Measurements from ENCODE around the gene SSBP3.
A peak's percentile ranks its signal among the peaks of the same experiment; 100 is the strongest.

Gene SSBP3

DNA sequence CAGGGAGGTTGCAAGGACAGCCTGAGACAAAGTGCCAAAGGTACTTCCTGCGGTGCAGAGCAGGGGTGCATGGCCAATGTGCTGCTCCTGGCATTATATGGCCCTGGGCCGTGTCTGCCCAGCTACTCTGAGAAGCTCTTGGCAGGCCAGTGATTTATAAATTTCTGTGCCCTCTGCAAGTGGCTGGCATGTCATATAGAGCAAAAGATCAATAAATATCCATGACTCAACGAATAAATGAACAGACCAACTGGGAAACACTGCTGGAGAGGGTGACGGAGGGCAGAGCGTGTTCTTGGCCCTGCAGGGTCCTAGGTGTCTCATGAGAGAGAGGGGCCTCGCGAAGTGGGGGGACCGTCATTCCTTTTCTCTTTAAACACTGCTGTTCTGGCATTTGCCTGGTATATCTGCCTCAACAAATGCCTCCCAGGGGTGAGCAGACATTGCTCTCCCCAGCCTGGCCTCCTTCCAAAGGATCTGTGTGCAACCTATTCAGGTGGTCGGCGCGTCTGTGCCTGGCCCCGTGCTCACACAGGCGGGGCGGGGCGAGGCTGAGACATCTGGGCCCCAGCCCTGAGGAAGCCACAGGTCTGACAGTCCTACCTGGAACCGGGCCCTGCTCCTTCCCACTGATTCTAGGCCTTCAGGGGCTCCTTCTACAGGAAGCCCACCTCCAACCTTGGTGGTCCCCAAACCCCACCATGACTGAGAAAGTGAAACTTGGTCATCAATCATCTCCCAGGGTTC is 123.9 kb downstream of the SSBP3 start:
- Histone ChIP-seq H3K4me1 (ENCODE audit: control insufficient read depth, insufficient read depth, low read length) (peaks cover 38% of the 10 kb centered on the region), H3K9me3 (ENCODE audit: control insufficient read depth, insufficient read depth, low read length) (no peaks in the 10 kb centered on the region), H3K4me3 (ENCODE audit: low read depth, low read length) (no peak overlapping the region), H3K27ac (ENCODE audit: low read depth, low read length) (no peak overlapping the region), H3K27me3 (ENCODE audit: control insufficient read depth, insufficient read depth, low read length) (no peaks in the 10 kb centered on the region), H3K9ac (ENCODE audit: low read depth, low read length) (no peak overlapping the region), H3K36me3 (ENCODE audit: control insufficient read depth, insufficient read depth, low read length) (peaks cover 23% of the 10 kb centered on the region)

DNA sequence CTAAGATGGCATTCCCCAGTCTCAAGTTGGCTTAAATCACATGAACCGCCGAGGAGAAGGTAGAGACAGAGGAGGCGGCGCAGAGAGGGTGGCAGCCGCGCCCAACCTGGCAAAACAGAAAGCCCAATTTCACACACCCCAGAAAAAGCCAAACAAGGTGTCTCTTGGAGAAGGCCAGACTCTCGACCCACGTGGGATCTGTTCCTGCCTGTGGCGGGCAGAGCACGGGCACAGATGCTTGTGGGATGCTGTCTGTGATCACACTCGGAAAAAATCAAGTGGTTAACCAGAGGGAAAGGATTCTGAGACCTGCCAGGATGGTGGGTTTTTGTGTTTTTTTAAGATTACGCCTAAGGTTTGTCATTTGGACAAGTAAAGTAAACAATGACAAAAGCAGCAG is 125.5 kb downstream of the SSBP3 start:
- Histone ChIP-seq H3K9me3 (ENCODE audit: control insufficient read depth, insufficient read depth, low read length) (no peaks in the 10 kb centered on the region), H3K4me1 (ENCODE audit: control insufficient read depth, insufficient read depth, low read length) (peaks cover 25% of the 10 kb centered on the region), H3K4me3 (ENCODE audit: low read depth, low read length) (no peak overlapping the region), H3K36me3 (ENCODE audit: control insufficient read depth, insufficient read depth, low read length) (peaks cover 23% of the 10 kb centered on the region), H3K27ac (ENCODE audit: low read depth, low read length) (no peak overlapping the region), H3K9ac (ENCODE audit: low read depth, low read length) (no peak overlapping the region), H3K27me3 (ENCODE audit: control insufficient read depth, insufficient read depth, low read length) (no peaks in the 10 kb centered on the region)

DNA sequence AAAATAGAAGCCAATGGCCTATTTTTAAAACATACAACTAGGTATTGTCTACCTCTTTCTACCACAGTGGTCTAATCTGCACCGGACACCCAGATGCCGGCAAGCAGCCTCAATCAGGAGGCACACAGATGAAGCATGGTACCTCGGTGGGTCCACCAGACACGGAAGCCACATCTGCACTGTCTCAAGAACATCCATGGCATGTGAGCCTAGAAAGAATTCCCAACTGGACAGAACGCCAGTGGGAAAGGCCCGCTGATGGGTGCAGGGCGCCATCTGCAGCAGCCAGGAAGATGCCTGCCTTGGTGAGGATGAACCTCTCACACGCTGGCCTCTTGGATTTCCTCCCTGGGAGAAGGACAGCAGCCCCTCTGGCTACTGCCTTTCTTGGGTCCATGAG is 126.7 kb downstream of the SSBP3 start:
- Histone ChIP-seq H3K27me3 (ENCODE audit: control insufficient read depth, insufficient read depth, low read length) (no peaks in the 10 kb centered on the region), H3K36me3 (ENCODE audit: control insufficient read depth, insufficient read depth, low read length) (peaks cover 23% of the 10 kb centered on the region), H3K27ac (ENCODE audit: low read depth, low read length) (no peak overlapping the region), H3K9me3 (ENCODE audit: control insufficient read depth, insufficient read depth, low read length) (no peaks in the 10 kb centered on the region), H3K4me1 (ENCODE audit: control insufficient read depth, insufficient read depth, low read length) (peaks cover 20% of the 10 kb centered on the region), H3K4me3 (ENCODE audit: low read depth, low read length) (no peak overlapping the region), H3K9ac (ENCODE audit: low read depth, low read length) (no peak overlapping the region)

DNA sequence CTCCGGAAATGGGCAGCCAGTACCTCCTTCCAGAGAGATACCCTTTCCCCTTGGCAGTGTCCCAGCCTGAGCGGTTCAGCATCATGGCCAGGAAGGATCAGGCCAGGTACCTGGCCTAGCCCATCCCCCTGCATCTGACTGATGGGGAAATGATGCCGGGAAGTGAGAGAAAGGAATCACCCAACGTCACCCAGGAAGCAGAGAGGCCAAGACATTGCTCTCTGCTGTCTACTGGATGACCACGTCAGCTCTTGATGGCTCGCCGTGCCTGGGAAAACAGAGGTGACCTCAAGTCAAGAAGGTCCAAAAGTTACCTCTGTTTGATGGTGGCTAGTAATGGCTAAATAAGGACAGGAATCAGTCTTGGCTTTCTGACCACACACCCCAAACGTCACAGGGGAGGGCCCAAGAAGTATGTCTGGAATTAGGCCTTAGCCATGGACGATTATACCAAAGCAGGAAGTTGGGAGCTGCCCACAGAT is 127.2 kb downstream of the SSBP3 start:
- H3K27ac ChIP-seq (ENCODE audit: low read depth, low read length) = no peak overlapping the region
- no peak overlapping the region for H3K9ac ChIP-seq (ENCODE audit: low read depth, low read length)
- no peak overlapping the region for H3K4me3 ChIP-seq (ENCODE audit: low read depth, low read length)
- H3K27me3 ChIP-seq (ENCODE audit: control insufficient read depth, insufficient read depth, low read length) = no peaks in the 10 kb centered on the region
- H3K4me1 ChIP-seq (ENCODE audit: control insufficient read depth, insufficient read depth, low read length) = peaks cover 21% of the 10 kb centered on the region
- no peaks in the 10 kb centered on the region for H3K9me3 ChIP-seq (ENCODE audit: control insufficient read depth, insufficient read depth, low read length)
- peaks cover 23% of the 10 kb centered on the region for H3K36me3 ChIP-seq (ENCODE audit: control insufficient read depth, insufficient read depth, low read length)

DNA sequence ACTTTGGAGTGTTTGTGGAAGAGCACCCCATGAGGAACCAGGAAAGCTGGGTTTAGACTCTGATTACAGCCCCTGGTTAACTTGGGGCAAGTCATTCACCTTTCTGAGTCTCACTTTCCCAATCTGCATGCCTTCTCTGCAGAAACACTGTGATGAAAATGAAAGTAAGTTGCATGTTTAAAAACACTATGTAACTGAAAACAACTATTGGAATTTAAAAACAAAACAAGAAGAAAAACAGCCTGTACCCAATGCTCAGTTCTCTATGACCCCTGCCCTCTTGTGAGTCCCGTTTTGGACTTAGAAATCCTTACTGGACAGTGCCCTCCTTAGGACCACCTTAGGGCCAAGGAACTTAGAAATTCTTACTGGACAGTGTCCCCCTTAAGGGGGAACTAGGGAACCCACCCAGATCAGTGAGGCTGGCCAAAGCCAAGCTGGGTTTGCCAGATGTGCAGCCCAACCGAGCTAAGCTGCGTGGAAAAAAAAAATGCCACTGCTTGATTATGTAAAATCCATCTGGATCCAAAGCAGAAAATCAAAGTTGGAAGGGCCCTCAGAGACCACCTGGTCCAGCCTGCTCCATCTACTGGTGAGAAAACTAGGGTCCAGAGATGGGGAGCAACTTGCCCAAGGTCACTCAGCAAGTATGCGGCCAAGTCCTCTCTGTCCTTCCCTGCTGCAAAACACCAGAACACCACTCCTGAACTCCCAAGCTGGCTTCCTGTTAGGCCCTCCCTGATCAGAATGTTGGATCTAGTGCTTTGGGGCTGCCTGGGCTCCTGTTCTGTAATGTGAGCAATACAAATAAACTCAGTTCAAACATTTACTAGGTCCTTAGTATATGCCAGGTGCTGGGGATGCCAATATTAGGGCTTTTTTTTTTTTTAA is 128.5 kb downstream of the SSBP3 start:
- no peaks in the 10 kb centered on the region for H3K27me3 ChIP-seq (ENCODE audit: control insufficient read depth, insufficient read depth, low read length)
- no peaks in the 10 kb centered on the region for H3K9me3 ChIP-seq (ENCODE audit: control insufficient read depth, insufficient read depth, low read length)
- peaks cover 23% of the 10 kb centered on the region for H3K36me3 ChIP-seq (ENCODE audit: control insufficient read depth, insufficient read depth, low read length)
- no peak overlapping the region for H3K9ac ChIP-seq (ENCODE audit: low read depth, low read length)
- H3K4me1 ChIP-seq (ENCODE audit: control insufficient read depth, insufficient read depth, low read length) = peaks cover 25% of the 10 kb centered on the region
- H3K27ac ChIP-seq (ENCODE audit: low read depth, low read length) = no peak overlapping the region
- H3K4me3 ChIP-seq (ENCODE audit: low read depth, low read length) = no peak overlapping the region

DNA sequence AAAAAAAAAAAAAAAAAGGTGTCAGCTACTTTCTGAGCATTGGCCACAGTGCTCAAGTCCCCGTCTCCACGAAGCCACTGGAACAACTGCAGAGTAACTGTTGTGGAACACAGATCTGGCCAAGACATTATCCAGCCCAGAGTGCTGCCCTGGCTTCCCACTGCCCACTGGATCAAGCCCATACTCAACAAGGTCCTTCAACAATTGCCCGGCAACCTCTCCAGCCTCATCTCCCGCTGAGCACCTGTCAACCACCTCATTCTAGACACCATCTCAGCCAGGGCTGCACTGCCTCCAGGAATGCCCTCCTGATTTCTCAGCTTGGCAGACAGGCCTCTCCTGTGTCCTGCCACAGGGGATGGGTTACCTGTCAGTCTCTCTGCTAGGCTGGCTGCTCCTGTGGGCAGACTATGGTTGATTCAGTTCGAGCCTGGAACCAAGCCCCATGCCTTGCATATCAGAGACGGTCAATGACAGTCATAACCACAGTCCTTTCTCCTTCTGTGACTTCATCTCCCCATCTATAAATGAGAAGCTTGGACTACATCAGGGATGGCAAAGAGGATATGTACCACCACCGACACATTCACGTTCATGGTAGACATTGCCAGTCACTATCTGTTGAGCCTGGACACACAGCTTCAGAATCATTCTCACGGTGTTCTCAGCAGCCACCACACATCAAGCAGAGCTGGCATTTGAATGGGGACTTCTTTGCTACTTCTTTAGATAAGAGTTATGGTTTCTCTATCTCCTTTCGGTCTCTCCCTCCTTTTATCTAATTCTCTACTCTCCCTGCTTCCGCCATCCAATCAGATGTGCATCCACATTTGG is 129.4 kb downstream of the SSBP3 start:
- H3K27me3 ChIP-seq (ENCODE audit: control insufficient read depth, insufficient read depth, low read length) = no peaks in the 10 kb centered on the region
- peaks cover 23% of the 10 kb centered on the region for H3K36me3 ChIP-seq (ENCODE audit: control insufficient read depth, insufficient read depth, low read length)
- peaks cover 34% of the 10 kb centered on the region for H3K4me1 ChIP-seq (ENCODE audit: control insufficient read depth, insufficient read depth, low read length)
- H3K4me3 ChIP-seq (ENCODE audit: low read depth, low read length) = no peak overlapping the region
- no peaks in the 10 kb centered on the region for H3K9me3 ChIP-seq (ENCODE audit: control insufficient read depth, insufficient read depth, low read length)
- H3K9ac ChIP-seq (ENCODE audit: low read depth, low read length) = no peak overlapping the region
- H3K27ac ChIP-seq (ENCODE audit: low read depth, low read length) = no peak overlapping the region

DNA sequence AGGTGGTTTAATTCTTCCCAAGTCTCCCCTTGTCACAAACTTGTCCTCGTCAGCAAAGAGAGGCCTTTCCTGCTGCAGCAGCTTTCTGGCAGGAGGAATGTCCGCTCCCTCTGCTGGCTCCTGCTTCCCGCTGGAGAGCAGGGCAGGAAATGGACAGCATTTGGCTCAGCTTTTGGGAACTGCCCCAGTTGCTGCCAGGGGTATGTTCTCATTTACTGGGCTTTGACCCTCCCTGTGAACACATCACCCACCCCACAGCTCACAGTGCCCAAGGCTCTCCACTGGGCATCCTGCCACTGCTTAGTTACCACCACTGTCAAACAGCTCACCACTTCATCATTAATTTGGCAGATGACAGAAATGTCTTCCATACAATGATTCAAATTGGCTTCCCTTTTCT is 130.8 kb downstream of the SSBP3 start:
- Histone ChIP-seq H3K27ac (ENCODE audit: low read depth, low read length) (no peak overlapping the region), H3K9me3 (ENCODE audit: control insufficient read depth, insufficient read depth, low read length) (no peaks in the 10 kb centered on the region), H3K27me3 (ENCODE audit: control insufficient read depth, insufficient read depth, low read length) (no peaks in the 10 kb centered on the region), H3K36me3 (ENCODE audit: control insufficient read depth, insufficient read depth, low read length) (peaks cover 15% of the 10 kb centered on the region), H3K4me3 (ENCODE audit: low read depth, low read length) (no peak overlapping the region), H3K4me1 (ENCODE audit: control insufficient read depth, insufficient read depth, low read length) (peaks cover 34% of the 10 kb centered on the region), H3K9ac (ENCODE audit: low read depth, low read length) (no peak overlapping the region)

DNA sequence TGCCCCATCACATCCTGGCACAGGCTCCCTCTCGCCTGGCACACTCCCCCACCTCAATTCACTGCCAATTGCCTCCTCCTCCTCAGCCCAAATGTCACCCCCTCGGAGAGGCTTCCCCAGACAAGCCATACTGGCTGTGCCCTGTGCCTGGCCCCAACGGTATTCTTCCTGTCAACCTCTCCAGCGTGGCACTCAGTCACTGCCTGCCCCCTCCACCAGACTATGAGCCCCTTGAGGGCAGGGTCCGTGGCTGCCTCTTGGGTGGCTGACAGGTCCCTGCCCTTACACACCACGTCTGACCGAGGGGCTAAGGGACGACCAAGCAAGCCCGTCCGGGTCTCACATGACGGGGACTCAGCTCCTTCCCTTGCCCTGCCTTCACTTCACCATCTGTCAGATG is 131.3 kb downstream of the SSBP3 start:
- no peak overlapping the region for H3K27ac ChIP-seq (ENCODE audit: low read depth, low read length)
- no peak overlapping the region for H3K9ac ChIP-seq (ENCODE audit: low read depth, low read length)

DNA sequence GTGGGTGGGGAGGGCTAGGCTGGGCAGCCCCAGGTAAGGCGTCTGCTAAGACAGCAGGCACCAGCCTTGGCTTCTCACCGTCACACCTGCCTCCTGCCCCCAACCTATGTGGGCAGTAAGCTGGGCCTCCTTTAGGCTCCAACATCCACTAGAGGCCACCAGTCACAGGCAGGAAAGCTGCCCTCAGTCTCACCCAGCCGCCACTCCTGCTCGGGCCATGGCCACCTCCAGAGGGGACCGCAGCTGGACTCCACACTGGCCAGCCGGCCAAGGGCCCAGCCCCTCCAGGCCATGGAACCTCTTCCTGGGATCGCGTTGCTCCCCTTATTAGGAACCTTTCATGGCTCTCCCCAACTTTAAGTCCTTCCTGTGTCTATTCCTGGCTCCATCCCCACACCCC is 131.7 kb downstream of the SSBP3 start:
- no peak overlapping the region for H3K9ac ChIP-seq (ENCODE audit: low read depth, low read length)
- peaks cover 6% of the 10 kb centered on the region for H3K36me3 ChIP-seq (ENCODE audit: control insufficient read depth, insufficient read depth, low read length)
- no peaks in the 10 kb centered on the region for H3K27me3 ChIP-seq (ENCODE audit: control insufficient read depth, insufficient read depth, low read length)
- H3K9me3 ChIP-seq (ENCODE audit: control insufficient read depth, insufficient read depth, low read length) = no peaks in the 10 kb centered on the region
- peak overlapping the region; percentile 45 for H3K27ac ChIP-seq (ENCODE audit: low read depth, low read length)
- peaks cover 34% of the 10 kb centered on the region for H3K4me1 ChIP-seq (ENCODE audit: control insufficient read depth, insufficient read depth, low read length)
- no peak overlapping the region for H3K4me3 ChIP-seq (ENCODE audit: low read depth, low read length)

More for the DNA sequence above, 131.3 kb downstream of the SSBP3 start:
- peaks cover 11% of the 10 kb centered on the region for H3K36me3 ChIP-seq (ENCODE audit: control insufficient read depth, insufficient read depth, low read length)
- H3K27me3 ChIP-seq (ENCODE audit: control insufficient read depth, insufficient read depth, low read length) = no peaks in the 10 kb centered on the region
- peaks cover 34% of the 10 kb centered on the region for H3K4me1 ChIP-seq (ENCODE audit: control insufficient read depth, insufficient read depth, low read length)
- no peak overlapping the region for H3K4me3 ChIP-seq (ENCODE audit: low read depth, low read length)
- H3K9me3 ChIP-seq (ENCODE audit: control insufficient read depth, insufficient read depth, low read length) = no peaks in the 10 kb centered on the region

DNA sequence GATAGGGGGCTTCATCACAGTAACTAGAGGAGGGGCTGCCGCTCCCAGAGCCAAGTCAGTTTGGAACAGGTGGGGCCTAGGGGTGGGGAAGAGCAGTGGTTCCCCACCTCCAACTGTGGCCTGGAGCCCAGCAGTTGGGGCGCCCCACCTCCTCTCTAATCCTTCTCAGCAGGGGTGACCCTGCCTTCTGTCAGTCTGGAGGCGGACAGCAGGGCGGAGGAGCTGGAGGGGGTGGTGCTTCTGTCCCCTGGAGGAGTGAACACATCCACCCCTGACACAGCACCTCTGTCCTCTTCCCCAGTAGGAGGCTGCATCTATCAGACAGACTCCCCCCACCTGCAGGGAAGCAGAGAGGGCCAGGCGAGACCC is 132.4 kb downstream of the SSBP3 start:
- no peaks in the 10 kb centered on the region for H3K9me3 ChIP-seq (ENCODE audit: control insufficient read depth, insufficient read depth, low read length)
- H3K4me3 ChIP-seq (ENCODE audit: low read depth, low read length) = no peak overlapping the region
- H3K27me3 ChIP-seq (ENCODE audit: control insufficient read depth, insufficient read depth, low read length) = no peaks in the 10 kb centered on the region
- H3K9ac ChIP-seq (ENCODE audit: low read depth, low read length) = no peak overlapping the region
- H3K27ac ChIP-seq (ENCODE audit: low read depth, low read length) = peak overlapping the region; percentile 51
- peaks cover 34% of the 10 kb centered on the region for H3K4me1 ChIP-seq (ENCODE audit: control insufficient read depth, insufficient read depth, low read length)
- H3K36me3 ChIP-seq (ENCODE audit: control insufficient read depth, insufficient read depth, low read length) = no peaks in the 10 kb centered on the region; the same call in 1 of the 2 replicates
